ENCODE data around the gene MPHOSPH9.

Gene MPHOSPH9

GRCh38 chr12:123232807-123233504 lies at the start of gene MPHOSPH9, which contains the start of gene MTRFR:
MPHOSPH9 (minus strand) TSS chr12:123233141; CDS start chr12:123230364, 2,777 bp downstream.
MTRFR (plus strand) TSS chr12:123233436; CDS start chr12:123253675, 20,239 bp downstream.
- DNase-seq = peak; percentile 98

- DNase-seq = no peak
These were observed 49.2 kb upstream of the MPHOSPH9 start for GRCh38 chr12:123282111-123282510.

- no peak for DNase-seq
These were observed 48.0 kb upstream of the MPHOSPH9 start for GRCh38 chr12:123280971-123281370.

GRCh38 chr12:123278101-123278627 lies 45.2 kb upstream of the MPHOSPH9 start:
- no peak for DNase-seq

GRCh38 chr12:123273166-123273565 lies 40.2 kb upstream of the MPHOSPH9 start:
- no peak for DNase-seq

- DNase-seq = peak; percentile 71
These were observed 38.2 kb upstream of the MPHOSPH9 start for GRCh38 chr12:123271001-123271668.

- peak; percentile 8 for DNase-seq
These were observed 37.5 kb upstream of the MPHOSPH9 start for GRCh38 chr12:123270214-123271000.

GRCh38 chr12:123269896-123270213 lies 36.9 kb upstream of the MPHOSPH9 start:
- DNase-seq = no peak

- DNase-seq = no peak
These were observed 36.5 kb upstream of the MPHOSPH9 start for GRCh38 chr12:123269395-123269892.

GRCh38 chr12:123268850-123269249 lies 35.9 kb upstream of the MPHOSPH9 start:
- no peak for DNase-seq

- no peak for DNase-seq
These were observed 35.3 kb upstream of the MPHOSPH9 start for GRCh38 chr12:123267991-123268843.

- no peak for DNase-seq
These were observed 34.5 kb upstream of the MPHOSPH9 start for GRCh38 chr12:123267335-123267920.

- DNase-seq = no peak
These were observed 33.8 kb upstream of the MPHOSPH9 start for GRCh38 chr12:123266679-123267277.

- no peak for DNase-seq
These were observed 33.1 kb upstream of the MPHOSPH9 start for GRCh38 chr12:123265851-123266678.

- no peak for DNase-seq
These were observed 31.7 kb upstream of the MPHOSPH9 start for GRCh38 chr12:123264642-123265041.

- no peak for DNase-seq
These were observed 30.4 kb upstream of the MPHOSPH9 start for GRCh38 chr12:123263196-123263817.

GRCh38 chr12:123261196-123261595 lies 28.3 kb upstream of the MPHOSPH9 start:
- DNase-seq = no peak

GRCh38 chr12:123260081-123260480 lies 27.1 kb upstream of the MPHOSPH9 start:
- DNase-seq = no peak

GRCh38 chr12:123258593-123258992 lies 25.7 kb upstream of the MPHOSPH9 start:
- DNase-seq = no peak

- no peak for DNase-seq
These were observed 22.0 kb upstream of the MPHOSPH9 start for GRCh38 chr12:123254853-123255446.
